ENCODE results near the gene RGS13. TPM values are rescaled to one million over a fixed set of nuclear protein-coding genes. Genes with fewer than 3 reads are reported as not detected.
"Not testable (repeated sequence)": the region's sequence is repeated elsewhere in the genome, so short reads cannot be mapped to it uniquely, and the experiment has no call there.

RGS13 gene
- total and polyA plus RNA-seq, 9 donors: 0.36 to 1.1 (median 0.58) TPM

DNA sequence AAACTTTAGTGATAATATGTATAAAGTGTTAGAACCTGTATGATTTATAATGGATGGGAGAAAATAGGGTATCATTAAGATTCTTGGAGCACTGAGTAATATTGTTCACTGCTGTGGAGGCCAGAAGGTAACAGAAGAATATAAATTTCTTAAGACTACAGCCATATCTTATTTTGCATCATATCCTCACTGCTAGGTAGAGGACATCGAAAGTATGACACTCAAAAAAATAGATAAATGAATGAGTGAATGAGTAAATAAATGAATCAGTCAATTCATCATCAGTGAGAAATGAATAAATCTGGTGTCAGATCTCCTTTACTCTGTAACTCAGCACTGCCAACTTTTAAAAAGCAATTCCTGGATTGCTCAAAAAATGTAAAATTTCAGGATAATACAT lies 33.2 kb downstream of the RGS13 start:
- no CpG with 5 or more reads among the region's 1 CpG for WGBS (ENCODE audit: insufficient coverage)

DNA sequence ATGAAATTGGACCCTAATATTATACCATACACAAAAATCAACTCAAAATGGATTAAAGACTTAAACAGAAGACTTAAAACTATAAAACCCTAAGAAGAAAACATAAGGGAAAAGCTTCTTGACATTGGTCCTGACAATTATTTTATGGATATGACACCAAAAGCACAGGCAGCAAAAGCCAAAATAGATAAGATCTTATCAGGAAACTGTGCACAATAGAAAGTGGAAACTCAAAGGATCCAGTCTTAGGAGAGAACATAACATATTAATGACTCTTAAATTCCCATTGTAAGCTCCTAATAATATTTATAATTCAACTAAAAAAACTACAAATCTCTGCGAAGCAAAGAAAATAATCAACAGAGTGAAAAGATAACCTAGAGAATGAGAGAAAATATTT lies 39.8 kb downstream of the RGS13 start:
- Histone ChIP-seq H3K4me3 (ENCODE audit: low read length) (no peak overlapping the region), H3K27ac (ENCODE audit: low read length) (no peak overlapping the region), H3K4me1 (ENCODE audit: control insufficient read depth, insufficient read depth, low read length) (no peaks in the 10 kb centered on the region), H3K27me3 (ENCODE audit: control insufficient read depth, insufficient read depth, low read length) (no peaks in the 10 kb centered on the region), H3K36me3 (ENCODE audit: control insufficient read depth, insufficient read depth, low read length) (no peaks in the 10 kb centered on the region), H3K9me3 (replicated peaks; ENCODE audit: control insufficient read depth, low read depth, low read length) (no peaks in the 10 kb centered on the region)
- WGBS (ENCODE audit: insufficient coverage): no CpG with 5 or more reads among the region's 1 CpG
- DNase-seq: no peak

More for the DNA sequence above, 33.2 kb downstream of the RGS13 start:
- Histone ChIP-seq H3K27ac (ENCODE audit: low read length) (no peak overlapping the region), H3K27me3 (ENCODE audit: control insufficient read depth, insufficient read depth, low read length) (no peaks in the 10 kb centered on the region), H3K36me3 (ENCODE audit: control insufficient read depth, insufficient read depth, low read length) (no peaks in the 10 kb centered on the region), H3K4me1 (ENCODE audit: control insufficient read depth, insufficient read depth, low read length) (no peaks in the 10 kb centered on the region), H3K4me3 (ENCODE audit: low read length) (no peak overlapping the region), H3K9me3 (replicated peaks; ENCODE audit: control insufficient read depth, low read depth, low read length) (no peaks in the 10 kb centered on the region)
- DNase-seq: no peak

DNA sequence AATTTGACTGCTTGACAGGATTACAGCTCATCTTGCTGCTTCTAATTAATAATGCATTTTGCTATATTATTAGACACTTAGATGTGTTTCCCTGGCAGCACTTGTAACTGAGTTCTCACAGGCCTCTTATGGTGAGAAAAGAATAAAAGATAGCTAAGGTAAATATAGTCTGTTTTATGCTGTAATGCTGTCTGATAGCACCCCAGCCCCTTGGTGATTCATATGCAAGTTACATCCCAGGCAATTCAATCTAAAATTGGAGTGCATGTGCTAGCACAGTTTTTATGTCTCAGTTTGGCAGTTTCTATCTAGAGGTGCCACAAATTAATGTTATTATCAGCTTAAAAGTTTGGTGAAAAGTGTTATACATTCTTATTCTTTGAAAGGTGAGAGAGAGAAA lies 42.2 kb downstream of the RGS13 start:
- H3K36me3 ChIP-seq (ENCODE audit: control insufficient read depth, insufficient read depth, low read length): no peaks in the 10 kb centered on the region
- H3K27me3 ChIP-seq (ENCODE audit: control insufficient read depth, insufficient read depth, low read length): no peaks in the 10 kb centered on the region
- H3K9me3 ChIP-seq (replicated peaks; ENCODE audit: control insufficient read depth, low read depth, low read length): no peaks in the 10 kb centered on the region
- DNase-seq: no peak
- no peak overlapping the region for H3K4me3 ChIP-seq (ENCODE audit: low read length)
- no peaks in the 10 kb centered on the region for H3K4me1 ChIP-seq (ENCODE audit: control insufficient read depth, insufficient read depth, low read length)
- no peak overlapping the region for H3K27ac ChIP-seq (ENCODE audit: low read length)

GRCh38 chr1:192682335-192682734 lies 46.4 kb downstream of the RGS13 start:
- Histone ChIP-seq H3K9me3 (replicated peaks; ENCODE audit: control insufficient read depth, low read depth, low read length) (peaks cover 3% of the 10 kb centered on the region), H3K4me3 (ENCODE audit: low read length) (no peak overlapping the region), H3K27me3 (ENCODE audit: control insufficient read depth, insufficient read depth, low read length) (no peaks in the 10 kb centered on the region), H3K27ac (ENCODE audit: low read length) (no peak overlapping the region), H3K4me1 (ENCODE audit: control insufficient read depth, insufficient read depth, low read length) (no peaks in the 10 kb centered on the region), H3K36me3 (ENCODE audit: control insufficient read depth, insufficient read depth, low read length) (no peaks in the 10 kb centered on the region)
- DNase-seq: no peak
- WGBS (ENCODE audit: insufficient coverage): 100% methylated on average over 1 of the region's 1 CpG

GRCh38 chr1:192683081-192683480 lies 47.1 kb downstream of the RGS13 start:
- not testable (repeated sequence) for H3K4me3 ChIP-seq (ENCODE audit: low read length); DNase-seq; H3K36me3 ChIP-seq (ENCODE audit: control insufficient read depth, insufficient read depth, low read length); H3K9me3 ChIP-seq (replicated peaks; ENCODE audit: control insufficient read depth, low read depth, low read length); H3K27me3 ChIP-seq (ENCODE audit: control insufficient read depth, insufficient read depth, low read length); H3K27ac ChIP-seq (ENCODE audit: low read length); H3K4me1 ChIP-seq (ENCODE audit: control insufficient read depth, insufficient read depth, low read length)
- WGBS (ENCODE audit: insufficient coverage): no CpG with 5 or more reads among the region's 4 CpGs

DNA sequence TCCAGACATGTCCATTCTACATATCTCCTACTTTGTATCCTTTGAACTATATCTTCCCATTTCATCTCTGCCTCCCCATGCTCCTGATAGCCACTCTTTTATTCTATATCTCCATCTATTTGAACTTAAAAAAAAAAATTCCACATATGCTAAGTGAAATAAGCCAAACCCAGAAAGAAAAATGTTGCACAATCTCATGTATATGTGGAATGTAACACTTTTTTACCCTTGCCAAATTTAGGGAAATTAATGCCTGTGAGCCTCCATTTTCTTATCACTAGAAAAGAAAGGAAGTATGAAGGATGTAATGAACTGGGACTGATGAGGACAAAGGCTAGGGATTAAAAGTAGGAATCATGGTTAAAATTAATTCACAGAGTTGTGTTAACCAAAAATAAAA lies 53.5 kb downstream of the RGS13 start:
- no peak overlapping the region for H3K27ac ChIP-seq (ENCODE audit: low read length)
- H3K4me3 ChIP-seq (ENCODE audit: low read length): no peak overlapping the region
- DNase-seq: no peak
- H3K4me1 ChIP-seq (ENCODE audit: control insufficient read depth, insufficient read depth, low read length): no peaks in the 10 kb centered on the region
- no peaks in the 10 kb centered on the region for H3K9me3 ChIP-seq (replicated peaks; ENCODE audit: control insufficient read depth, low read depth, low read length)
- no peaks in the 10 kb centered on the region for H3K36me3 ChIP-seq (ENCODE audit: control insufficient read depth, insufficient read depth, low read length)
- H3K27me3 ChIP-seq (ENCODE audit: control insufficient read depth, insufficient read depth, low read length): no peaks in the 10 kb centered on the region

DNA sequence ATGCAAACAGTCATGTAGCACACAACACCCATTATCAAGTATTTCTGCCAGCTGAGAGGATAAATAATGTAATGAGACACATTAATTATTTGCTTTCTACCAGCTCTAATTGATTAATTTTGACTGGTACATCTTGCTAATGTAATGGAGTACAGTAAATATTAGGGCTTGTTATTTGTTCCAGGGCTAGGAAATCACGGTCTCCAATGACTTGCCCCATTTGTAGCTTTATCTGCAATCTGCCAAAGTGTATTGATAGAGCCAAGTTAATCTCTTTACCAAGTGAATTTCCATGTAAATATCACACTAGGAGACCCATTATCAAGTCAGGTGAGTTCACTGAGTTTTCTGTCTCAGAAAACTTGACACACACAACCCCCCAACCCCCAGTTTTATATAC lies 55.1 kb downstream of the RGS13 start:
- H3K4me3 ChIP-seq (ENCODE audit: low read length): no peak overlapping the region
- H3K9me3 ChIP-seq (replicated peaks; ENCODE audit: control insufficient read depth, low read depth, low read length): no peaks in the 10 kb centered on the region
- no peak overlapping the region for H3K27ac ChIP-seq (ENCODE audit: low read length)
- H3K27me3 ChIP-seq (ENCODE audit: control insufficient read depth, insufficient read depth, low read length): no peaks in the 10 kb centered on the region
- H3K36me3 ChIP-seq (ENCODE audit: control insufficient read depth, insufficient read depth, low read length): no peaks in the 10 kb centered on the region
- no CpG with 5 or more reads among the region's 1 CpG for WGBS (ENCODE audit: insufficient coverage)
- H3K4me1 ChIP-seq (ENCODE audit: control insufficient read depth, insufficient read depth, low read length): no peaks in the 10 kb centered on the region
- DNase-seq: no peak

DNA sequence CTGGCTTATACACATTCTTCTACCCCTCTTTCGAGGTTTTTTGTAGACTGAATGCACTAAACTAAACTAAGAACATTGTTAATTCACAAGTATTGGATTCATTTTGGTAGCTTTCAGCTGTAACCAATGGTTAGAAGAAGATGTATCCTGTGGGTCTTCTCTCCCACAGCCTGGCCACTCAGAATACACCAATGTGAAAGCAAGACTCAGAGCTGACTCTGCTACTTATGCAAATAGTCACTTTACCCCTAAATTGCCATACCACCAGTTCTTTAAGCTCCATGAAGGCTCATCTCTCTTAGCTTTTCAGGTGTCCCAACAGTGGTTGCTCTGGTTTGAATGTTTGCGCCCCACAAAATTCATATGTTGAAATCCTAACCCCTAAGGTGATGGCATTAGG lies 60.1 kb downstream of the RGS13 start:
- Histone ChIP-seq H3K4me1 (ENCODE audit: control insufficient read depth, insufficient read depth, low read length) (no peaks in the 10 kb centered on the region), H3K27me3 (ENCODE audit: control insufficient read depth, insufficient read depth, low read length) (no peaks in the 10 kb centered on the region), H3K9me3 (replicated peaks; ENCODE audit: control insufficient read depth, low read depth, low read length) (no peaks in the 10 kb centered on the region), H3K4me3 (ENCODE audit: low read length) (no peak overlapping the region), H3K27ac (ENCODE audit: low read length) (no peak overlapping the region), H3K36me3 (ENCODE audit: control insufficient read depth, insufficient read depth, low read length) (no peaks in the 10 kb centered on the region)
- DNase-seq: no peak
- WGBS (ENCODE audit: insufficient coverage): no CpG with 5 or more reads among the region's 2 CpGs

DNA sequence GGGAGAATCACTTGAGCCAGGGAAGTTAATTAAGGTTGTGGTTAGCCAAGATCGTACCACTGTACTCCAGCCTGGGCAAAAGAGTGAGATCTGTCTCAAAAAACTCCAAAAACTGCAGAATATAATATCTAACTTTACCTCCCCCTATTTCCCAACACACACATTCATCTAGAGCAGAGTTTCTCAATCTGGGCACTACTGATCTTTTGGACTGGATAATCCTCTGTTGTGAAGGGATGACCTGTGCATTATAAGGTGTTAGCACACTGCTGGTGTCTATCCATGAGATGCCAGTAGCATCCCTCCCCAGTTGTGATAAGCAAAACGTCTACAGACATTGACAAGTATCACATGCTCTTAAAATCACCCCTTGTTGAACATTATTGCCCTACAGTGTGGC lies 61.8 kb downstream of the RGS13 start:
- no peak for DNase-seq
- H3K36me3 ChIP-seq (ENCODE audit: control insufficient read depth, insufficient read depth, low read length): no peaks in the 10 kb centered on the region
- no CpG with 5 or more reads among the region's 2 CpGs for WGBS (ENCODE audit: insufficient coverage)
- H3K9me3 ChIP-seq (replicated peaks; ENCODE audit: control insufficient read depth, low read depth, low read length): no peaks in the 10 kb centered on the region
- no peaks in the 10 kb centered on the region for H3K4me1 ChIP-seq (ENCODE audit: control insufficient read depth, insufficient read depth, low read length)
- H3K27ac ChIP-seq (ENCODE audit: low read length): no peak overlapping the region
- H3K4me3 ChIP-seq (ENCODE audit: low read length): no peak overlapping the region
- no peaks in the 10 kb centered on the region for H3K27me3 ChIP-seq (ENCODE audit: control insufficient read depth, insufficient read depth, low read length)

GRCh38 chr1:192698731-192699130 lies 62.8 kb downstream of the RGS13 start:
- Histone ChIP-seq H3K9me3 (replicated peaks; ENCODE audit: control insufficient read depth, low read depth, low read length) (no peaks in the 10 kb centered on the region), H3K27me3 (ENCODE audit: control insufficient read depth, insufficient read depth, low read length) (no peaks in the 10 kb centered on the region), H3K4me1 (ENCODE audit: control insufficient read depth, insufficient read depth, low read length) (no peaks in the 10 kb centered on the region), H3K36me3 (ENCODE audit: control insufficient read depth, insufficient read depth, low read length) (no peaks in the 10 kb centered on the region), H3K4me3 (ENCODE audit: low read length) (no peak overlapping the region), H3K27ac (ENCODE audit: low read length) (no peak overlapping the region)
- 100% methylated on average over 4 of the region's 11 CpGs for WGBS (ENCODE audit: insufficient coverage)
- DNase-seq: no peak

DNA sequence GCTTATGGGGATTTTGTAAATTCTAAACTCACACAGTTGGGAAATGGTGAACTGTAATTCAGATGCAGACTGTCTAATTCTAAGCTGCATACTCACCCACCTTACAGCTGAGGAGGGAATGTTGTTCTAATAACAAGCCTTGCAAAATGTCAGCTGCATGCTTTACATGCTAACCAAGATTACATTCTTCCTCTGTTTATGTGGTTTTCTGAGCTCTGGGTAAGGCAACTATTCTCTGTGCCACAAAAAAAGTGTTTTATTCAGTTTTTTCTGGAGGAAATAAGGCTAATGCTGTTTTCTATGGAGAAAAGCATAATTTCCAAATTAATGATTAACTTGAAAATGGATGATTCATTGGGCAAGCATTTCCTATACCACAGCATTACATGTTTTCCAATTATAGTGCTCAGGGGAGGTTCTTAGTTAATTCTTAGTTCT lies 64.9 kb downstream of the RGS13 start:
- no peak overlapping the region for H3K27ac ChIP-seq (ENCODE audit: low read length)
- H3K4me1 ChIP-seq (ENCODE audit: control insufficient read depth, insufficient read depth, low read length): no peaks in the 10 kb centered on the region
- DNase-seq: no peak
- H3K4me3 ChIP-seq (ENCODE audit: low read length): no peak overlapping the region
- no peaks in the 10 kb centered on the region for H3K9me3 ChIP-seq (replicated peaks; ENCODE audit: control insufficient read depth, low read depth, low read length)
- H3K27me3 ChIP-seq (ENCODE audit: control insufficient read depth, insufficient read depth, low read length): no peaks in the 10 kb centered on the region
- H3K36me3 ChIP-seq (ENCODE audit: control insufficient read depth, insufficient read depth, low read length): no peaks in the 10 kb centered on the region
